Measurements from ENCODE around the gene ARMC5. TPM values are rescaled to one million over a fixed set of nuclear protein-coding genes. Genes with fewer than 3 reads are reported as not detected.
A peak's percentile ranks its signal among the peaks of the same experiment; 100 is the strongest.

Gene ARMC5
- total RNA-seq, 1 experiment from 2014 or later: 11.8 TPM

DNA sequence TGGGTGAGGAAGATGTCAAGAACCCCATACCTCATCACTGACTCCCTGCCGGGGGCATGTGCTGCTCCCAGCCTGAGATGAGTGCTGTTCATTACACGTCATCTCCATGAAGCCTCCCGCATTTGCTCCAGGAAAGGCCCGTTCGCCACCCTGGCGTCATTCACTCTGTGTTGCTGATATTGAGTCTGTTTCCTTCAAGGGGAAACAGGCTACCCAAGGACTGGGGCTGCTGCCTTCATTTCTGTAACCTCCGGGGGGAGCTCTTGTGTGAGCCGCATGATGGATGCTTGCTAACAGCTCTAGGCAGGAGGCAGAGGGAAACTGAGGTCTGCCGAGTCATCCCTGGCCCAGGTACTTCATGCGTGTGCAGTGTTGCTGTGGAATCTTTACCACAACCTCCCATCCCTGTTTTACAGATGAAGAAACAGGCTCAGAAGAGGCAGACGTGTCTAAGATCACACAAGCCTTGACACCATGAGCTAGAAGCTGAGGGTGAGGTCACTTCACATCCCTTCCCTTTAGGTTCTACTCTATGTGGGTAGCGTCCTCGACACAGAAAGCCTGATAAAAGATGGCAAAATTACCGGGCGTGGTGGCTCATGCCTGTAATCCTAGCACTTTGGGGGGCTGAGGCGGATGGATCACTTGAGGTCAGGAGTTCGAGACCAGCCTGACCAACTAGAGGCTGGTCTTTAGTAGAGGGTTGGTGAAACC lies 3.5 kb upstream of the ARMC5 start:
- no peak overlapping the region for H3K27ac ChIP-seq (ENCODE audit: low read depth, low read length)
- H3K9me3 ChIP-seq (ENCODE audit: control insufficient read depth in 1 of 2, insufficient read depth in 1 of 2, low read depth in 1 of 2, low read length in 2 of 2): no peaks in the 10 kb centered on the region
- DNase-seq (ENCODE audit: low read depth, low spot score): no peak
- no peaks in the 10 kb centered on the region for H3K9me2 ChIP-seq (ENCODE audit: insufficient read depth)
- no peak for ATAC-seq
- H3K9ac ChIP-seq (ENCODE audit: low read length): no peak overlapping the region
- BruUV-seq (replicated peaks): no TSS peak
- no peaks in the 10 kb centered on the region for H3K36me3 ChIP-seq (ENCODE audit: control insufficient read depth in 1 of 2, insufficient read depth in 2 of 2, low read length in 2 of 2)
- H3K4me3 ChIP-seq (replicated peaks in 1 of 2; ENCODE audit: low read depth in 1 of 2, low read length in 2 of 2): no peak overlapping the region
- TF ChIP-seq SP1 (IDR thresholded peaks at IDR 0.05; ENCODE audit: low read depth) (no peak), CEBPB (IDR thresholded peaks at IDR 0.05; ENCODE audit: low read depth) (no peak), CBX3 (IDR thresholded peaks at IDR 0.05; ENCODE audit: low read depth) (no peak), RAD21 (IDR thresholded peaks at IDR 0.05; ENCODE audit: low read depth) (peak; percentile 41)
- TF ChIP-seq, protein P1, sequence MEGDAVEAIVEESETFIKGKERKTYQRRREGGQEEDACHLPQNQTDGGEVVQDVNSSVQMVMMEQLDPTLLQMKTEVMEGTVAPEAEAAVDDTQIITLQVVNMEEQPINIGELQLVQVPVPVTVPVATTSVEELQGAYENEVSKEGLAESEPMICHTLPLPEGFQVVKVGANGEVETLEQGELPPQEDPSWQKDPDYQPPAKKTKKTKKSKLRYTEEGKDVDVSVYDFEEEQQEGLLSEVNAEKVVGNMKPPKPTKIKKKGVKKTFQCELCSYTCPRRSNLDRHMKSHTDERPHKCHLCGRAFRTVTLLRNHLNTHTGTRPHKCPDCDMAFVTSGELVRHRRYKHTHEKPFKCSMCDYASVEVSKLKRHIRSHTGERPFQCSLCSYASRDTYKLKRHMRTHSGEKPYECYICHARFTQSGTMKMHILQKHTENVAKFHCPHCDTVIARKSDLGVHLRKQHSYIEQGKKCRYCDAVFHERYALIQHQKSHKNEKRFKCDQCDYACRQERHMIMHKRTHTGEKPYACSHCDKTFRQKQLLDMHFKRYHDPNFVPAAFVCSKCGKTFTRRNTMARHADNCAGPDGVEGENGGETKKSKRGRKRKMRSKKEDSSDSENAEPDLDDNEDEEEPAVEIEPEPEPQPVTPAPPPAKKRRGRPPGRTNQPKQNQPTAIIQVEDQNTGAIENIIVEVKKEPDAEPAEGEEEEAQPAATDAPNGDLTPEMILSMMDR (IDR thresholded peaks at IDR 0.05 in 2 of 3, conservative IDR thresholded peaks at IDR 0.05 in 1 of 3; ENCODE audit: borderline replicate concordance in 1 of 3, insufficient read depth in 1 of 3, low read depth in 2 of 3, low read length in 2 of 3): peak in 2 of 3 experiments; percentile 58 to 67; a peak in 4 of 6 replicates
- RAD21 ChIA-PET (ENCODE audit: low non-redundant PET in 1 of 2, low total read pairs in 2 of 2, uncharacterized antibody in 2 of 2, unreplicated experiment in 2 of 2): no interaction called here
- H4K20me1 ChIP-seq (ENCODE audit: insufficient read depth): no peaks in the 10 kb centered on the region
- no peaks in the 10 kb centered on the region for H3K27me3 ChIP-seq (ENCODE audit: insufficient read depth, low read length)
- H2AFZ ChIP-seq (ENCODE audit: low read depth, low read length, poor library complexity, severe bottlenecking): no peak overlapping the region
- H3K4me1 ChIP-seq (ENCODE audit: control insufficient read depth in 1 of 2, insufficient read depth in 2 of 2, low read length in 2 of 2): peaks cover 30 to 70% of the 10 kb centered on the region in 2 experiments
- intact Hi-C loops (cut with micrococcal nuclease): loop anchor here (5.0 to 10.0 kb wide), 3 partner anchors 241 to 381 kb away; partner anchors contain the start of genes PRSS8, PYDC1, TRIM72 and ZNF646
- H3K79me2 ChIP-seq (ENCODE audit: insufficient read depth, low read length): peaks cover 36% of the 10 kb centered on the region
- POLR2A ChIA-PET: interaction anchor here (1.0 kb wide), 1 partner anchor 15 kb away, joined by 3 read pairs; no protein-coding TSS in a partner anchor
- no peak overlapping the region for H3K4me2 ChIP-seq (ENCODE audit: low read length)
- CTCF ChIA-PET: interaction anchor here (1.1 to 6.0 kb wide), 4 partner anchors 12 to 503 kb away, joined by 3 to 36 read pairs (median 6); partner anchors contain the start of gene ZNF843

DNA sequence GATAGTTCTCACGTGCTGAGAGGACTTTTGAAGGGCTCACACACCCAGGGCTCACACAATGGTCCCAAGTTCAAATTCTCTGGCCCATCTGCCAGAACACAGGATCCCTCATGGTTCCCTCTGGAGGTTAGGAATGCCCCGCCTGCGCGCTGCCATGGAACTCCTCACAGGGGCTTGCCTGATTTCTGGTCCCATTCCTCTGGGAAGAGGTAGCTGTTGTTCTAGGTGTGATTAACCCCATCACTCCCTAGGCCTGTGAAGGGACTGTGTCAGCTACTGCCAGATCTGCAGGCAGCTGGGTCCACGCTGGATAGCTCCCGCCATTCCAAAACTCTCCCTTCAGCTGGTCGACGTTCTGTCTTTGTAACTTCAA lies 2.3 kb upstream of the ARMC5 start:
- Histone ChIP-seq H3K4me1 (ENCODE audit: control insufficient read depth in 1 of 2, insufficient read depth in 2 of 2, low read length in 2 of 2) (peaks cover 23 to 66% of the 10 kb centered on the region in 2 experiments), H3K4me2 (ENCODE audit: low read length) (no peak overlapping the region), H2AFZ (ENCODE audit: low read depth, low read length, poor library complexity, severe bottlenecking) (no peak overlapping the region), H3K79me2 (ENCODE audit: insufficient read depth, low read length) (peaks cover 36% of the 10 kb centered on the region), H3K9ac (ENCODE audit: low read length) (no peak overlapping the region), H4K20me1 (ENCODE audit: insufficient read depth) (no peaks in the 10 kb centered on the region), H3K4me3 (replicated peaks in 1 of 2; ENCODE audit: low read depth in 1 of 2, low read length in 2 of 2) (no peak overlapping the region), H3K27ac (ENCODE audit: low read depth, low read length) (no peak overlapping the region), H3K9me2 (ENCODE audit: insufficient read depth) (no peaks in the 10 kb centered on the region), H3K36me3 (ENCODE audit: control insufficient read depth in 1 of 2, insufficient read depth in 2 of 2, low read length in 2 of 2) (no peaks in the 10 kb centered on the region), H3K9me3 (ENCODE audit: control insufficient read depth in 1 of 2, insufficient read depth in 1 of 2, low read depth in 1 of 2, low read length in 2 of 2) (no peaks in the 10 kb centered on the region), H3K27me3 (ENCODE audit: insufficient read depth, low read length) (no peaks in the 10 kb centered on the region)
- intact Hi-C loops (cut with micrococcal nuclease): loop anchor here (5.0 to 10.0 kb wide), 3 partner anchors 242 to 382 kb away; partner anchors contain the start of genes PRSS8, PYDC1, TRIM72 and ZNF646
- no peak for DNase-seq (ENCODE audit: low read depth, low spot score)
- TF ChIP-seq, protein P1 (IDR thresholded peaks at IDR 0.05 in 2 of 3, conservative IDR thresholded peaks at IDR 0.05 in 1 of 3; ENCODE audit: borderline replicate concordance in 1 of 3, insufficient read depth in 1 of 3, low read depth in 2 of 3, low read length in 2 of 3): no peak
- TF ChIP-seq SIN3A (IDR thresholded peaks at IDR 0.05; ENCODE audit: low read depth) (no peak), TCF7L2 (IDR thresholded peaks at IDR 0.05; ENCODE audit: borderline replicate concordance, extremely low read depth, insufficient read depth, insufficient read length) (no peak), EZH2phosphoT487 (IDR thresholded peaks at IDR 0.05; ENCODE audit: borderline replicate concordance) (no peak), FOSL1 (IDR thresholded peaks at IDR 0.05; ENCODE audit: low read depth) (no peak), CBX3 (IDR thresholded peaks at IDR 0.05; ENCODE audit: low read depth) (no peak), ZFX (IDR thresholded peaks at IDR 0.05) (no peak)
- RAD21 ChIA-PET (ENCODE audit: low non-redundant PET in 1 of 2, low total read pairs in 2 of 2, uncharacterized antibody in 2 of 2, unreplicated experiment in 2 of 2): no interaction called here
- no TSS peak for BruUV-seq (replicated peaks)
- CTCF ChIA-PET: interaction anchor here (1.4 to 6.0 kb wide), 2 partner anchors 12 to 13 kb away, joined by 3 to 36 read pairs; partner anchors contain the start of gene ZNF843
- no peak for ATAC-seq
- POLR2A ChIA-PET: no interaction called here

Data from HCT116 (cell line).